Adipose tissue (tissue), 3 donors: Measurements from ENCODE around the gene ARHGEF5. TPM values are rescaled to one million over a fixed set of nuclear protein-coding genes. Genes with fewer than 3 reads are reported as not detected.
"Not testable (repeated sequence)": the region's sequence is repeated elsewhere in the genome, so short reads cannot be mapped to it uniquely, and the experiment has no call there.

Experiments
- H3K27ac ChIP-seq: one replicate; pipeline ENCODE4 v1.5.1; 2013; ENCODE audit warnings: low read depth, low read length
- WGBS, 3 donors: extraction: QIAGEN DNeasy Blood & Tissue Kit; methylation state at CpG; one replicate each; pipeline ENCODE4 v1.1.7; 2013; 5-methylcytosine and 5-hydroxymethylcytosine counted together
- polyA plus RNA-seq, 3 donors: library from polyadenylated mRNA; stranded (reverse); fragments of 200-250 nt; gene quantifications; one replicate each; pipeline ENCODE4 v1.2.3, GENCODE V29; 2013
- donor health status: healthy with polysubstance abuse.
- donor health status: Bipolar disorder and iron deficiency.
- donor health status: healthy.

The ARHGEF5 gene
- polyA plus RNA-seq, 3 donors: 4.6 to 10.0 (median 4.7) TPM

DNA sequence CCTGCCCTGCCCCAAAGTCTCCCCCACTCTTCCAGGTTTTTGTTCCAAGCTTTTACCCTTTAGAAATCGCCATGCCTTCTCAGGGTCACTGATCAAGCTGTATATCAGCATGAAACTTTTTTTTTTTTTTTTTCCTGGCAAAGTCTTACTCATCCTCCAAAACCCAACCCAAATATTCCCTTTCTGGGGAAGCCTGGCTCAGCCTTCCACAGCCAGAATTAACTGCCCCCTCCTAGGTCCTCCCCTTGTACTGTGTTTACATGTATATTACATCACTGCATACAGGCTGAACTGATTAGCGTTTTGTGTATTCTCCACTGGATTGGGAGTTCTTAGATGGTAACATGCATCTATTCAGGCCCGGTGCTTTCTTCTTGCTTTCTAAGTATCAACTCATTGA, 52.9 kb downstream of the ARHGEF5 start:
- H3K27ac ChIP-seq: no peak overlapping the region

GRCh38 chr7:144410441-144410840, 55.2 kb downstream of the ARHGEF5 start:
- WGBS, 3 donors: 19 to 38% (median 19%) methylated on average over 4 of the region's 4 CpGs
- H3K27ac ChIP-seq: no peak overlapping the region

More for the DNA sequence above, 52.9 kb downstream of the ARHGEF5 start:
- WGBS, 3 donors: 65 to 76% (median 71%) methylated on average over 3 of the region's 3 CpGs

GRCh38 chr7:144414815-144415214, 59.6 kb downstream of the ARHGEF5 start:
- WGBS, 3 donors: 42 to 81% (median 66%) methylated on average over 3 of the region's 3 CpGs
- no peak overlapping the region for H3K27ac ChIP-seq

DNA sequence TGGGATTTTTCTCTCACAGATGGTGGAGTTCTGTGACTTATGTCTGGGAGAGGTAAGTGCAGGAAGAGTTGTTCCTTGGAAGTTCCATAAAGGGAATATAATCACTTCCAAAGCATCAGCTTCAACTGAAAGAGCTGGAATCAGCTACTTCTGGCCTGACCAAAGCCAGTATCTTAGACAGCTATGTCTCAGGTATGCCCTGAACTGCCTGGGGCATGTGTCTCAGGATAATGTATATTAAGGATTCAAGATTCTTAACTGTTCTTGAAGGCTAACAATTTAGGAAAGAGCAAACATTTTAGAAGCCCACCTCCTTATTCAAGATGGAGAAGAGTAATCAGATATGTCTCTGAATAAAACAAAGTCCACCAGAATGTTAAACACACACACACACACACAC, 60.7 kb downstream of the ARHGEF5 start:
- H3K27ac ChIP-seq: no peak overlapping the region

DNA sequence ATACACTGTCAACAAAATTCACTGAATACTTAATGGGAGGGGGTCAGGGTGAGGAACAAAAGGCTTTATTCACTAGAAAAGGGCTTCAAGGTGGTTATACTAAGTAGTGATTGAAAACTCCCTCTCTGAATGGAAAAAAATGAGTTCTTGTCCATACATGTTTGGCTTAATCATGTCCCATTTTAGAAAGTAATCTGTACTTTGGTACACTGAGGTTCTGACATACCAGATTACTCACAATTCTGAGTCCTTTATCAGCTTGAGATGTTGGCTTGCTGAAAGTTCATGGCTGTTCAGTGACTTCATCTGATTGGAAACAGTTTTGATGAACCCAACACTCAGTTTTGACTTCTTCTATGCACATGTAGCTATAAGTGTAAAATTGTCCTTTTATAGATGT, 61.1 kb downstream of the ARHGEF5 start:
- no peak overlapping the region for H3K27ac ChIP-seq

DNA sequence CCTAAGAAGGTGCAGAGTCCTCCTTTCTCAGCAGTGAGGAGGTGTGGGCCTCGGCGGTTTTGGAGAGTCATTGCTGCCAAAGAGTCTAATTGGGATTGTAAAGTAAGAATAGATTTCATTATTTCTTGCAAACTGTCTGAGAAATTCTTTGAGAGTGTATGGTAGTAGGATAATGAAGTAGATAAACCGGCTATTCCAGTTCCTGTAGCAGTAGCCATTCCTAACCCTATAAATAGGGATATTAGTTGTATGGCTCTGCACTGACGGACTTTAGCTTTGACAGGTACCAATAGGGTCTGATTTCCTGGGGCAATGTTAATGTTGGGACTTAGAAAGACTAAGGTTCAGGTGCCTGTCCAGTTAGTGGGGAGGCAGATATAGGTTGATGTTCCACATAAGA, 63.7 kb downstream of the ARHGEF5 start:
- 71 to 93% (median 92%) methylated on average over 4 of the region's 4 CpGs for WGBS, 3 donors
- H3K27ac ChIP-seq: not testable (repeated sequence)

- WGBS, 3 donors: 46 to 64% (median 54%) methylated on average over 2 of the region's 2 CpGs
- H3K27ac ChIP-seq: not testable (repeated sequence)
These were observed 72.3 kb downstream of the ARHGEF5 start for GRCh38 chr7:144427539-144427938.

- H3K27ac ChIP-seq: no peak overlapping the region
- WGBS, 3 donors: 62 to 88% (median 84%) methylated on average over 2 of the region's 2 CpGs
These were observed 73.2 kb downstream of the ARHGEF5 start for GRCh38 chr7:144428431-144428830.

Other genes with a start within 250 kb of the ARHGEF5 start
- gene OR2A2, start 245.8 kb upstream of the ARHGEF5 start, polyA plus RNA-seq: not detected
- not detected for gene OR2A14, start 232.2 kb upstream of the ARHGEF5 start, polyA plus RNA-seq
- under 1 TPM in 2 of 3 donors, not detected in 1; 0.29 to 0.67 TPM for gene CTAGE4, start 171.9 kb upstream of the ARHGEF5 start, polyA plus RNA-seq
- gene ARHGEF35, start 159.6 kb upstream of the ARHGEF5 start, polyA plus RNA-seq: 1 to 10 TPM; 3.7 to 6.5 (median 4.4) TPM
- under 1 TPM in 1 of 3 donors, not detected in 2; 0.42 TPM for gene OR2A42, start 115.8 kb upstream of the ARHGEF5 start, polyA plus RNA-seq
- gene OR2A7, start 90.6 kb upstream of the ARHGEF5 start, polyA plus RNA-seq: 1 to 10 TPM in 2 of 3 donors, under 1 TPM in 1; 0.67 to 2.4 (median 1.2) TPM
- 1 to 10 TPM in 1 of 3 donors, under 1 TPM in 1, not detected in 1; 0.95 to 1.0 TPM for gene CTAGE8, start 86.1 kb upstream of the ARHGEF5 start, polyA plus RNA-seq
- gene OR2A1, start 43.0 kb upstream of the ARHGEF5 start, polyA plus RNA-seq: under 1 TPM in 2 of 3 donors, not detected in 1; 0.05 to 0.07 TPM
- gene NOBOX, start 48.3 kb downstream of the ARHGEF5 start, polyA plus RNA-seq: not detected